Amygdala (tissue), 56 donors: ENCODE measurements around the gene HSFX4.
"Not testable (repeated sequence)": the region's sequence is repeated elsewhere in the genome, so short reads cannot be mapped to it uniquely, and the experiment has no call there.

Experiments
- DNase-seq, 56 donors: peaks; one replicate each; lab custom pipeline; 2025; lab: John Stamatoyannopoulos, UW

HSFX4 gene

GRCh38 chrX:149929400-149929799 is at the start of gene HSFX4:
Gene HSFX4 (plus strand): TSS chrX:149929573. CDS start chrX:149929645, 72 bp downstream.
- not testable (repeated sequence) for DNase-seq

GRCh38 chrX:149881081-149881711 is 48.2 kb upstream of the HSFX4 start, which contains the start of gene MAGEA8:
Gene MAGEA8 (plus strand): TSS chrX:149881183. CDS start chrX:149884273, 3,090 bp downstream.
- DNase-seq = no peak

GRCh38 chrX:149890828-149891227 is 38.5 kb upstream of the HSFX4 start:
- DNase-seq = not testable (repeated sequence)

DNA sequence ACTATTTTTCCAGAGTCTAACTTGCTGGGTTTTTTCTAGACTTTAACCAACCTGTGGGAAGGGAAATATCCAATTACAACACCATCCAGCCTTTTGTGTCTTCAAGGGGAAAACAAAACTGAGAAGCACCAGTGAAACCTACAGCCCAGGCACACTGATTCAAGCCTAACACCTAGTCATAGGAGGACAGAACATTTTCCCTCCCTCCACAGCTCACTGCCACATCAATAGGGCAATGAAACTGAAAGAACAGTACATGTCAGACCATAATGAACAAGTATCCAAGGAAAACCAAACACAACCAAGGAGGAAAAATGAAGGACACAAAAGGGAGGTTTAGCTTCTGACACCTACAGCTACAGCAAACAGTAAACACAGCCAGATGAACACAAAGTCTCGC is 30.8 kb upstream of the HSFX4 start:
- no peak for DNase-seq

DNA sequence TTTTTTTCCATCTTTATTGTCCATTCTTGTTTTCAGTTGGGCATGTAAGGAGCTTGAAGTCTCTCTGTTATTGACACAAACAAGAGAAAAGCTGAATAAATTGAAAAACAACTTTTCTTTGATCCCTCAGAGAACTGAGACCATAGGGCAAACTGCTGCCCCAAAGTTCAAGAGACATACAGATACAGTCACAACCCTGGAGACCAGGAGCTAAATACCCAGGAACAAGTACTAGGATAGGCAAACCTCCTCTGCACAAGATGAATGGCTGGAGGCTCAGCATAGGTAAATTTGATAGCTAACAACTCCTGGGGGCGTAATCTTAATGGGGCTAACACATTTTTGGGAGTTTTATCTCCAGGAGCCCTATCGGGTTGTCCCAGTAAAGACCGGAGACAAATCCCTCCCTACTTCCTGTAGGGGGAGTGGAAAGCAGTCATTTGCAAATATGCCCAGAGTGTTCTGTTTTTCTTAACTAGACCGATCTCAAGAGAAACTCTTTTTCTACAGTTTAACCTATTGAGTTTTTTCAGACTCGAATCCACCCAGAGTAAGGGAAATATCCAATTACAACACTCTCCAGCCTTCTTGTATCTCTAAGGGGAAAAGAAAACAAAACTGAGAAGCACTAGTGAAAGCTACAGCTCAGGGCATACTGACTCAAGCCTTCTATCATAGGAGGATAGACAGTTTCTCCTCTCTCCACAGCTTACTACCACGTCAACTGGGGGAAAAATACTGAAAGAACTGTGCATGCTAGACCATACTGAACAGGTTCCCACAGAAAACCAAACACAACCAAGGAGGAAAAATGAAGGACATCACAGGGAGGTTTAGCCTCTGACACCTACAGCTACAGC is 25.3 kb upstream of the HSFX4 start:
- no peak for DNase-seq

DNA sequence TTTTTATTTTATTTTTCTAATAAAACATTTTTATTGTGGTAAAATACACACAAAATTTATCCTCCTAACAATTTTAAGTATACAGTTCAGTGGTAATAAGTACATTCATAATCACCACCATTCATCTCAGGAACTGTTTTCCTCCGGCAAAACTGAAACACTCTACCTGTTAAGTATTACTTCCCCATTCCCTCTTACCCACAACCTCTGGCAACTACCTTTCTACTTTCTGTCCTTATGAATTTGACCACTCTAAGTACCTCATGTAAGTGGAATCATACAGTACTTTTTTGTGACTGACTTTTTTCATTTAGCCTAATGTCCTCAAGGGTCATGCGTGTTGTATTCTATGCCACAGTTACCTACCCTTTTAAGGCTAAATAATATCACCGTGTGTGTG is 21.1 kb upstream of the HSFX4 start:
- DNase-seq = no peak

DNA sequence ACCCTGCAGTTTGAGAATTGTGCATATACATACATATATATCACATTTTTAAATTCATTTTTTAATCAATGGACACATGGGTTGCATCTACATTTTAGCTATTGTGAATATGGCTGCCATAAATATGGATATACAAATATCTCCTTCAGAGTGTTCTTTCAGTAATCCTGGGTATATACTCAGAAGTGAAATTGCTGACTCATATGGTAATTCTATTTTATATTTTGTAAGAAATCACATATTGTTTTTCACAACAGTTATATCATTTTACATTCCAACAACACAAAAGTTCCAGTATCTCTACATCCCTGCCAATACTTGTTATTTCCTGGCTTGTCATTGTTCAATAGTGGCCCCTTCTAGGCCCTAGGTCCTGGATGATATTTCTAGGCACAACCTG is 20.6 kb upstream of the HSFX4 start:
- DNase-seq = no peak

DNA sequence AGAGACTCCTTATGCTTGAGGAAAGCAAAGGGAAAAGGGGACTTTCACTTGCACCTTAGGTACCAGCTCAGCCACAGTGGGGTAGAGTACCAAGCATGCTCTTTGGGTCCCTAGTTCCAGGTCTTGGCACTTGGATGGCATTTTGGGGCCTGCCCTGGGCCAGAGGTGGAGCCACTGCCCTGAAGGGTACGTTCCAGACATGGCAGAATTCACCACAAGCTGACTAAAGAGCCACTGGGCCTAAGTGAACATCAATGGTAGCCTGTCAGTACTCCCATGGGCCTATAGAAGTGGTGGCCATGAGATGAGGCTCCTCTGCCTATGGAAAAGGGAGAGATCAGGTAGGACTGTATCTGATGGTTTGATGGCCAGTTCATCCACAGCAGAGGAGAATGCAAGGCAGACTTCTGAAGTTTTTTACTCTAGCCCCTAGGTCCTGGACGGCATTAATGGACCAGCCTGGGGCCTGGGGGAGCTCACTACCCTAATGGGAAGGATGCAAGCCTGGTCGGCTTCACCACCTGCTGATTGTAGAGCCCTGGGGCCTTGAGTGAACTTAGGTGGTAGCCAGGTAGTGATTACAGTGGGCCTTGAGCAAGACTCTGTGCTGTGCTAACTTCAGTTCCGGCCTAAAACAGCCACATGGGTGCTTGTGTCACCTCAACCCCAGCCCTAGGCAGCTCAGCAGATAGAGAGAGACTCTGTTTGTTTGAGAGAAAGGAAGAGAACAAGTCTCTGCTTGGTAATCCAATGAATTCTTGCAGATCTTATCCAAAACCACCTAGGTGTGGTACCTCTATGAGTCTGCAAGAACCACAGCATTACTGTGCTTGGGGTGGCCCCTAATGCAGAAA is 19.8 kb upstream of the HSFX4 start:
- DNase-seq = no peak

DNA sequence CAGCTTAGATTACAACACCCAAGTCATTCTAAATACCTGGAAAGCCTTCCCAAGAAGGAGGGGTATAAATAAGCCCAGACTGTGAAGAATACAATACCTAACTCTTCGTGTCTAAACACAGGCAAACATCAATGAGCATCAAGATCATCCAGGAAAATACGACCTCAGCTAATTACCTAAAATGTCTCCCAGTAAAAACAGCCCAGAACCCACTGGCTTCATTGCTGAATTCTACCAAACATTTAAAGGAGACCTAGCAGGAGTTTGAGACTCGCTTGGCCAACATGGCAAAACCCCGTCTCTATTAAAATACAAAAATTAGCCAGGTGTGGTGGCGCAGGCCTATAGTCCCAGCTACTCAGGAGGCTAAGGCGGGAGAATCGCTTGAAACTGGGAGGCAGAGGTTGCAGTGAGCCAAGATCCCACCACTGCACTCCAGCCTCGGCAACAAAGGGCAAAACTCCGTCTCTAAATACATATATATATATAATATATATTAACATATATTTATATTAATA is 19.1 kb upstream of the HSFX4 start:
- DNase-seq = no peak

- no peak for DNase-seq
These were observed 12.5 kb upstream of the HSFX4 start for GRCh38 chrX:149916745-149917392.

- not testable (repeated sequence) for DNase-seq
These were observed 5.5 kb upstream of the HSFX4 start for GRCh38 chrX:149923836-149924235.

DNA sequence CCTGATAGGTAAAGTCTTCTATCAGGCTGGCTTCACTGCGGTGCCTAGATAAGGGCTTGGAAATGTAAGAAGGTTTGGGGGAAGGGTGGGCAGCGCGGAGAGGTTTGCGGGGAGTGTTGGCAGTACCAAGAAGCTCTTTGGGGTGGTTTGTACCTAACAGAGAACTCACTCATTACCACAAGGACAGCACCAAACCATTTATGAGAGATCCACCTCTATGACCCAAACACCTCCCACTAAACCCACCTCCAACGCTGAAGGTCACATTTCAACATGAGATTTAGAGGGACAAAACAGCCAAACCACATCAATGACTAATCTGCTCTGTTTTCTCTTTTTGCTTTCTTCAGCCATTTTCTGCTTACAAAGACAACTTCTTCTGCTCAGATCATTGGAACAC is 4.9 kb upstream of the HSFX4 start:
- not testable (repeated sequence) for DNase-seq

DNA sequence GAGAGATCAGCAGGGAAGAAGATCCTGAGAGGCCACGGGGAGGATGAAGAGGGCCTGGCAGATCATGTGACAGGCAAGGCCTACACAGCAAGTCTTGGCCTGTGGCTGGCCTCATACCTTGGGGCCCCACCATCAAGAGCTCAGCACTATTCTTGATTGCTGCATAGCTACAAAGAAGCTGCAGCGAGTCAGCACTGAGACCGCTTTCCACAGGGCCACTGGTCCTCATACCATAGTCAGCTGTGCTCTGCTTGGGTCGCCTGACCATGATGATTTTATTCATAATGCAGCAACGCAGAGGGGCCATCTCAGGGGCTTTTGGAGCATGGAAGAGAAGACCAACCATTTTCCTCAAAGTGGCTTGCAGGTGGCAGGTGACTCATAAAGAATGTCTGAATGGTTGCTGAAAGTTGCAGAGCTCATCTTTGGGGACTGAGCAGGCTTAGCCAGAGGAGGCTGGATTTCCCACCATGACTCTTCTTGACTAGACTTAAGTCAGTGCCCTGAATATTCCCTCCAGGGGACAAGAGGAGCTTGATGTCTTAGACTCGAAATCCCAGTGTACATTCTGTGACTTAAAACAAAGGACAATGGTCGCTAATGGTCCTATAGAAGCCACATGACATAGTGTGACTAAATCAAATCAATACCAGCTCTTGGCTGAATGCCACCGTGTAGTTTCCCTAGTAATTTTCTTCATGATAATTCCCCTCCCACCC is 2.0 kb upstream of the HSFX4 start:
- not testable (repeated sequence) for DNase-seq

DNA sequence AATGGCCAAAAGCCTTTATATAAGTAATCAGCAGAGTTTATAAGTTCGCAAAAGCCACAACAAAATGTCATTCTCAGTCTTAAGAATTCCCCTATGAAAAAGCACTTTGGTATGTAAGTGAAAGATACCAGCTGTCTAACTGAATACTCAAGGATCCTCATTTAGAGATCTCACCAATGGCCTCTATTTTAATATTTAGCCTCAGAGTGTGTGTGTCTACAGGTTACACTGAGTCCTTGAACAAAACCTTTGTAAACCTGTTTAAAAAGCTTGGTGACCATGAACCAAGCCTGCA is 1.5 kb upstream of the HSFX4 start:
- not testable (repeated sequence) for DNase-seq

- DNase-seq = not testable (repeated sequence)
These were observed 738 bp upstream of the HSFX4 start for GRCh38 chrX:149928635-149929034.

GRCh38 chrX:149931355-149931754 is 2.0 kb downstream of the HSFX4 start:
- not testable (repeated sequence) for DNase-seq

DNA sequence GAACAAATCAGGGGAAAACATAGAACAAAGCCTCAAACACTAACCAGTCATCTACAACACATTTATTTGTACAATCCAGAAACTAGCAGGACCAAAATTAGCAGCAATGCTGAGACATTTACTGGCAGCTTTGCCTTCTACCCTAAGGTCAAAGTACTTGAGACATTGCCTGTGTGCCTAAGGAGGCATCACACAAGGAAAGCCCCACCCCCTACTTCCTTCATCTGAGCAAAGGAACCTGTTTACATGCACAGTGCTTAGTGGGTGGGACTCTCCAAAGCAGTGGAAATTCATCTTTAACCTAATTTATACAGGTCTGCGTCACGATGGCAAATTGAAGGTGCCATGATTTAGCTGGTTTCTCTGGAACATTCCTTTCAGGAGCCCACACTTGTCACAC is 2.8 kb downstream of the HSFX4 start:
- DNase-seq = not testable (repeated sequence)

- DNase-seq = not testable (repeated sequence)
These were observed 3.6 kb downstream of the HSFX4 start for GRCh38 chrX:149932970-149933369.

GRCh38 chrX:149933547-149933946 is 4.2 kb downstream of the HSFX4 start:
- DNase-seq = not testable (repeated sequence)

GRCh38 chrX:149937328-149937727 is 8.0 kb downstream of the HSFX4 start:
- DNase-seq = not testable (repeated sequence)
